Hematopoietic multipotent progenitor cell treated with erythropoietin and hydrocortisone succinate and interleukin-3 and kit ligand, for 17 days (in vitro differentiated cells): ENCODE data around the gene NRCAM.

Experiments used
- DNase-seq: peaks from one replicate; pipeline ENCODE4 v3.0.0-alpha.2; 2015; ENCODE audit warnings: low spot score

NRCAM gene

GRCh38 chr7:108424013-108424412, 32.2 kb downstream of the NRCAM start:
- no peak for DNase-seq

GRCh38 chr7:108423089-108423989, 32.9 kb downstream of the NRCAM start:
- no peak for DNase-seq

GRCh38 chr7:108421720-108422331, 34.4 kb downstream of the NRCAM start:
- DNase-seq, result no peak

- no peak for DNase-seq
Measured at GRCh38 chr7:108419961-108420908, 36.0 kb downstream of the NRCAM start.

- DNase-seq, result no peak
Measured at GRCh38 chr7:108418946-108419345, 37.3 kb downstream of the NRCAM start.

- no peak for DNase-seq
Measured at GRCh38 chr7:108417926-108418325, 38.3 kb downstream of the NRCAM start.

GRCh38 chr7:108417144-108417543, 39.1 kb downstream of the NRCAM start:
- no peak for DNase-seq

GRCh38 chr7:108415821-108416536, 40.3 kb downstream of the NRCAM start:
- DNase-seq, result no peak

GRCh38 chr7:108415084-108415483, 41.2 kb downstream of the NRCAM start:
- no peak for DNase-seq

- DNase-seq, result no peak
Measured at GRCh38 chr7:108413782-108414492, 42.3 kb downstream of the NRCAM start.

GRCh38 chr7:108413337-108413736, 42.9 kb downstream of the NRCAM start:
- DNase-seq, result no peak

- DNase-seq, result no peak
Measured at GRCh38 chr7:108409146-108409545, 47.1 kb downstream of the NRCAM start.

- DNase-seq, result no peak
Measured at GRCh38 chr7:108408296-108408991, 47.8 kb downstream of the NRCAM start.

GRCh38 chr7:108407676-108408075, 48.6 kb downstream of the NRCAM start:
- no peak for DNase-seq

GRCh38 chr7:108406222-108406890, 49.9 kb downstream of the NRCAM start:
- no peak for DNase-seq

- no peak for DNase-seq
Measured at GRCh38 chr7:108404509-108405420, 51.5 kb downstream of the NRCAM start.

GRCh38 chr7:108403597-108404217, 52.5 kb downstream of the NRCAM start:
- no peak for DNase-seq

GRCh38 chr7:108402865-108403264, 53.4 kb downstream of the NRCAM start:
- DNase-seq, result no peak
